BLaER1 treated with 17β-estradiol and CSF1 and Interleukin-3, amounts not matched to agents 10 nM and 100 nM (cell line): ENCODE measurements around the gene OR10R2.

ENCODE experiments used
- H3K27ac ChIP-seq, 11 experiments: shearing (Covaris generic); formaldehyde crosslinking; 2 replicates each; pipeline ENCODE4 v1.8.1; 2022
- H3K27me3 ChIP-seq, 11 experiments: shearing (Covaris generic); formaldehyde crosslinking; 2 replicates each; pipeline ENCODE4 v1.8.1; 2022
- H3K36me3 ChIP-seq, 11 experiments: shearing (Covaris generic); formaldehyde crosslinking; 2 replicates each; pipeline ENCODE4 v1.8.1; 2022
- H3K4me1 ChIP-seq, 10 experiments: shearing (Covaris generic); formaldehyde crosslinking; 2 replicates each; pipeline ENCODE4 v1.8.1; 2022
- H3K4me2 ChIP-seq, 11 experiments: shearing (Covaris generic); formaldehyde crosslinking; 2 replicates each; pipeline ENCODE4 v1.8.1; 2022
- H3K4me3 ChIP-seq, 10 experiments: shearing (Covaris generic); formaldehyde crosslinking; 2 replicates each; pipeline ENCODE4 v1.8.1; 2022
- H3K9ac ChIP-seq, 11 experiments: shearing (Covaris generic); formaldehyde crosslinking; 2 replicates each; pipeline ENCODE4 v1.8.1; 2022
- H3K9me3 ChIP-seq, 11 experiments: shearing (Covaris generic); formaldehyde crosslinking; replicated peaks in 1 of 11; 2 replicates each; pipeline ENCODE4 v1.8.1; 2022
- H4K20me1 ChIP-seq, 11 experiments: shearing (Covaris generic); formaldehyde crosslinking; 2 replicates each; pipeline ENCODE4 v1.8.1; 2022
- Cebpa-rat ChIP-seq, 11 experiments: shearing (Covaris generic); IDR thresholded peaks; 2 replicates each; pipeline ENCODE4 v1.8.1; 2022

OR10R2 gene

DNA sequence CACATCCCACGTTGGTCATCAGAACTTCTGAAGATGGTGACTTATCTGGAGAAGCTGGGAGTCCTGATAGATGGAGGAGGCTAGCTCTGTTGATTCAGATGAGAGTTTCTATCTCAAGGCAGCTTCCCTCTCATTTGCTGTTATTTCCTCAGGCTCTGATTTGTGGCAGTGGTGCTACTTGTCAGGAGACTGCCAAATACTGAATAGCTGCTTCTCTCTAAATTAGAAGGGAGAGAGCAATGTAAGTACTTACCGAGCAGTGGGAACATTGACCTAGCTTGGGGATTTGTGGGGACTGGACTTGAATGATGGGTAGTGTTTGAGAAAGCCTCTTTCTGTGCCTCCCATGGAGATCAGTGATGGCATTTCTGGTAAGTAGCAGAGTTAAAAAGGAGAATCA lies 10.5 kb upstream of the OR10R2 start, which contains the start of gene OR10K1:
TSS of gene OR10K1 (plus strand) at position 301 of the 400 bp plus-strand sequence. CDS start 3,728 bp downstream, outside the sequence.
- Histone ChIP-seq H3K4me2 (no peak within 1 kb of the TSS), H3K36me3 (no peaks in the 10 kb centered on the region), H4K20me1 (no peaks in the 10 kb centered on the region), H3K4me3 (no peak within 1 kb of the TSS), H3K4me1 (no peaks in the 10 kb centered on the region), H3K9ac (no peak within 1 kb of the TSS), H3K27ac (no peak within 1 kb of the TSS), H3K9me3 (no peaks in the 10 kb centered on the region), H3K27me3 (no peaks in the 10 kb centered on the region)
- TF ChIP-seq Cebpa-rat (IDR thresholded peaks at IDR 0.05) = no peak

DNA sequence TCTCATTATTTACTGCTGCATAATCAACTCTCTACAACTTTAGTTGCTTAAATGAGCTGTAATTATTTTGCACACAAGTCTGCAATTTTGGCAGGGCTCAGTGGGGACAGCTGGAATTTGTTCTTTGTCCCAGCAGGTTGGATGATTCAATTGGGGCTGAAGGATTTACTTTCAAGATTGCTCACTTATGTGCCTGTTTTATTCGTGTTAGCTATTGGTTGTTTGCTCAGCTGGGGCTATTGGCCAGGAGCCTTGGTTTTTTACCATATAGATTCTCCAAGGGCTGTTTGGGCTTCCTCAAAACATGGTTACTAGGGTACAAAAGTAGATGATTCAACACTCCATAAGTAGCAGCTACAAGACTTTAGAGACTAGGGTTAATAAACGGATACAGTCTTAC lies 13.4 kb downstream of the OR10R2 start:
- peaks cover 0 to under 1% (median 0%) of the 10 kb centered on the region in 11 experiments; a peak in 1 of 22 replicates for H3K9me3 ChIP-seq
- H3K27me3 ChIP-seq = no peaks in the 10 kb centered on the region
- no peaks in the 10 kb centered on the region for H4K20me1 ChIP-seq

DNA sequence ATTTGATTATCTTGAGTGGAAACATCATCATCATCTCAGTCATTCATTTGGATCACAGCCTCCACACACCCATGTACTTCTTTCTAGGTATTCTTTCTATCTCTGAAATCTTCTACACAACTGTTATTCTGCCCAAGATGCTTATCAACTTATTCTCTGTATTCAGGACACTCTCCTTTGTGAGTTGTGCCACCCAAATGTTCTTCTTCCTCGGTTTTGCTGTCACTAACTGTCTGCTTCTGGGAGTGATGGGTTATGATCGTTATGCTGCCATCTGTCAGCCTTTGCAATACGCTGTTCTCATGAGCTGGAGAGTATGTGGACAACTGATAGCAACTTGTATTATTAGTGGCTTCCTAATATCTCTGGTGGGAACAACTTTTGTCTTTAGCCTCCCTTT lies 19.3 kb downstream of the OR10R2 start:
- no peak overlapping the region for H3K4me3 ChIP-seq
- H3K27ac ChIP-seq = no peak overlapping the region
- no peak overlapping the region for H3K4me2 ChIP-seq
- H4K20me1 ChIP-seq = no peaks in the 10 kb centered on the region
- no peaks in the 10 kb centered on the region for H3K27me3 ChIP-seq
- H3K9ac ChIP-seq = no peak overlapping the region
- H3K9me3 ChIP-seq = no peaks in the 10 kb centered on the region
- no peak for TF ChIP-seq Cebpa-rat (IDR thresholded peaks at IDR 0.05)
- no peaks in the 10 kb centered on the region for H3K36me3 ChIP-seq
- H3K4me1 ChIP-seq = no peaks in the 10 kb centered on the region

More for the DNA sequence above, 13.4 kb downstream of the OR10R2 start:
- H3K4me2 ChIP-seq = no peak overlapping the region
- H3K36me3 ChIP-seq = no peaks in the 10 kb centered on the region
- no peak overlapping the region for H3K4me3 ChIP-seq
- H3K4me1 ChIP-seq = no peaks in the 10 kb centered on the region
- H3K27ac ChIP-seq = no peak overlapping the region
- H3K9ac ChIP-seq = no peak overlapping the region
- TF ChIP-seq Cebpa-rat (IDR thresholded peaks at IDR 0.05) = no peak

DNA sequence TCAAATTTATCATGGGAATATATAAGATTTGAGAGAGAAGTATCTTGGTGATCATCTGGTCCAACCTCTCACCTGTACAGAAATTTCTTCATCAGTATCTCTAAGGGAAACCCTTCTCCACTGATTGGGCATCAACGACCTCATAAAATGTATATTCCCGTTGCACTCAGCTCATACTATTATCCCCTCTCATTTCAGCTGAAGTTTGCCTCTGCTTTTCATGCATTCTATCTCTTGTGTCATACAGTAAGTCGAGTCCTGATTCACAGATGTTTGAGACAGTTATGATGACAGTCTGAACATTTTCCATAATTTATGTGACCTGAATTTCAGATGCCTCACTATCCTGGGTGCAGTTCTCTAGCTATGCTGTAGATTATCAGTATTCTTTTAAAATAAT lies 21.0 kb downstream of the OR10R2 start:
- Histone ChIP-seq H3K27ac (no peak overlapping the region), H3K4me1 (no peaks in the 10 kb centered on the region), H3K4me3 (no peak overlapping the region), H3K36me3 (no peaks in the 10 kb centered on the region), H3K9me3 (no peaks in the 10 kb centered on the region), H3K27me3 (no peaks in the 10 kb centered on the region), H3K9ac (no peak overlapping the region), H4K20me1 (no peaks in the 10 kb centered on the region), H3K4me2 (no peak overlapping the region)
- TF ChIP-seq Cebpa-rat (IDR thresholded peaks at IDR 0.05) = no peak

DNA sequence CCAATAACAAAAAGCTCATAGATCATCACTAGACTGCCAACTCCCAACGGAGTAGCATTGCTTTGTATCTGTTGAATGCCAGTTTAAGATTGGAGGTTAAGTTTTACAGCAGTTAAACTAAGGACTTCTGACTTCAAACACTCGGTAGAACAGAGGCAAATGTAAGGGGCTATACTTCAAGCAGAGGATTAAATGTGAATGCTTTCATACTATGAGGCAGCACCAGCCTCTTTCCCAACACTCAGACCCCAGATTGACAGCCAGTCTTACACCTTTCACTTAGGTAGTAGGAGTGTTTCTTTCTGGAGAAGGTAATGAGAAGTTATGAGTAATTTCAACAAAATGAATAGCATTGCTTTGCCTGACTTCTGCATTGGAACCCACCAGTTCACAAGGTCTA lies 22.8 kb downstream of the OR10R2 start:
- H4K20me1 ChIP-seq = no peaks in the 10 kb centered on the region
- H3K4me2 ChIP-seq = no peak overlapping the region
- H3K36me3 ChIP-seq = no peaks in the 10 kb centered on the region
- no peaks in the 10 kb centered on the region for H3K27me3 ChIP-seq
- no peaks in the 10 kb centered on the region for H3K4me1 ChIP-seq
- H3K9me3 ChIP-seq = no peaks in the 10 kb centered on the region
- H3K27ac ChIP-seq = no peak overlapping the region
- no peak for TF ChIP-seq Cebpa-rat (IDR thresholded peaks at IDR 0.05)
- no peak overlapping the region for H3K9ac ChIP-seq
- H3K4me3 ChIP-seq = no peak overlapping the region

DNA sequence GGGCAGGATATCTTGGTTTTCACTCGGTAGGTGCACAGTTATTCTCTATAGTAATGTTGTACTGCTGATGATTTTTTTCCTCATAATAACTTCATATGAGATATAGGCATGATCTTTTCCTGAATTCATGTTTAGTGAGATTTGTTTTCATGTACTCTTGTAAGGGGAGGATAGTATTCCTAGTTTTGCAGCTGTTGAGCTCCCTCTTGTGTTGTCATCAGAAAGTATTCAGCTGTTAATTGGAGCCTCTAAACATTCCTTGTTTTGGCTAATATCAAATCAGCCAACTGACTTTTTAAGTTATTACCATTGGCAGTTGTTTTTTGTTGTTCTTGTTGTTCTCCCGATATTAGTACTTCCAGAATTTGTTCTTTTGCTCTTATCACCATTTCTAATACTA lies 24.4 kb downstream of the OR10R2 start:
- Histone ChIP-seq H3K9me3 (no peaks in the 10 kb centered on the region), H3K27ac (no peak overlapping the region), H3K4me2 (no peak overlapping the region), H3K36me3 (no peaks in the 10 kb centered on the region), H3K27me3 (no peaks in the 10 kb centered on the region), H3K9ac (no peak overlapping the region), H4K20me1 (no peaks in the 10 kb centered on the region), H3K4me3 (no peak overlapping the region), H3K4me1 (no peaks in the 10 kb centered on the region)
- no peak for TF ChIP-seq Cebpa-rat (IDR thresholded peaks at IDR 0.05)

DNA sequence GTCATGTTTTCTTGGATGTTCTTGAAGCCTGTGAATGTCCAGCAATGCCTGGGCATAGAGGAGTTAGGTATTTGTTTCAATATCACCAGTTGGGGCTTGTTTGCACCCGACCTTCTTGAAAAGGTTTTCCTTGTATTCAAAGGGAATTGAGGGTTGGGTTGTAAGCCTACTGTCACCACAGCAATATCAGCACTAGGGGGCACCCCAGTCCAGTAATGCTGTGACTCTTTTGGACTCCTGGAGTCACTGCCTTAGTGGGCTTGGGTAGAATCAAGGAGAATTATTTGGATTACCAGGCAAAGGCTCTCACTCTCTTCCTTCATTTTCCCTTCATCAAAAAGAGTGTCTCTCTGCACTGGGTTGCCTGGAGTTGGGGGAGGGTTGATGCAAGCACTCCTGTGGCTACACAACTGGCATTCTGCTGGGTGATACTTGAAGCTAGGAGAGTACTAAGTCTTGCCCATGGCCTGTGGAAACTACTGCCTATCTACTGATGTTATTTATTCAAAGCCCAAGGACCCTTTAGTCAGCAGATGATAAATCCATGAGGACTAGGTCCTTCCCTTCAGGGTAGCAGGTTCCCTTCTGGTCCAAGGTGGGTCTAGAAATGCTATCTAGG lies 34.5 kb downstream of the OR10R2 start:
- no peak for TF ChIP-seq Cebpa-rat (IDR thresholded peaks at IDR 0.05)
- Histone ChIP-seq H3K27me3 (no peaks in the 10 kb centered on the region), H3K4me3 (no peak overlapping the region), H3K4me2 (no peak overlapping the region), H3K36me3 (no peaks in the 10 kb centered on the region), H4K20me1 (no peaks in the 10 kb centered on the region), H3K9ac (no peak overlapping the region), H3K4me1 (no peaks in the 10 kb centered on the region), H3K9me3 (peaks cover 0 to 9% (median 0%) of the 10 kb centered on the region in 11 experiments; a peak in 3 of 22 replicates), H3K27ac (no peak overlapping the region)

DNA sequence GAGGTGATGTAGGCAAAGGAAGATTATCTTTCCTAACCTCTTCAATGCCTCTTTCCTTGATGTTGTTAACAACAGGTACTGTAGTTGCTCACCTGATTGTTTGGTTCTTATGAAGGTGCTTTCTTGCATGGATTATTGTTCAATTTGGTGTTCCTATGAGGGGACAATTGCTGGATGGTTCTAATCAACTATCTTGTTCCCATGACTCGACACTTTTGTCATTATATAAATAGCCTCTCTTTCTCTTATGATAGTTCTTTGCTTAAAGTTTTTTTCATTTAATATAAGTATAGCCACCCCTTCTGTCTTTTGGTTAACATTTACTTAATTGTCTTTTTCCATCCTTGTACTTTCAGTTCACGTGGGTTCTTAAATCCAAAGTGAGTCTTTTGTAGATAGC lies 35.5 kb downstream of the OR10R2 start:
- Histone ChIP-seq H3K4me1 (no peaks in the 10 kb centered on the region), H3K27ac (no peak overlapping the region), H3K4me3 (no peak overlapping the region), H3K36me3 (no peaks in the 10 kb centered on the region), H3K4me2 (no peak overlapping the region), H3K9ac (no peak overlapping the region), H3K27me3 (no peaks in the 10 kb centered on the region), H4K20me1 (no peaks in the 10 kb centered on the region), H3K9me3 (peaks cover 0 to 9% (median 0%) of the 10 kb centered on the region in 11 experiments; a peak in 3 of 22 replicates)
- TF ChIP-seq Cebpa-rat (IDR thresholded peaks at IDR 0.05) = no peak

DNA sequence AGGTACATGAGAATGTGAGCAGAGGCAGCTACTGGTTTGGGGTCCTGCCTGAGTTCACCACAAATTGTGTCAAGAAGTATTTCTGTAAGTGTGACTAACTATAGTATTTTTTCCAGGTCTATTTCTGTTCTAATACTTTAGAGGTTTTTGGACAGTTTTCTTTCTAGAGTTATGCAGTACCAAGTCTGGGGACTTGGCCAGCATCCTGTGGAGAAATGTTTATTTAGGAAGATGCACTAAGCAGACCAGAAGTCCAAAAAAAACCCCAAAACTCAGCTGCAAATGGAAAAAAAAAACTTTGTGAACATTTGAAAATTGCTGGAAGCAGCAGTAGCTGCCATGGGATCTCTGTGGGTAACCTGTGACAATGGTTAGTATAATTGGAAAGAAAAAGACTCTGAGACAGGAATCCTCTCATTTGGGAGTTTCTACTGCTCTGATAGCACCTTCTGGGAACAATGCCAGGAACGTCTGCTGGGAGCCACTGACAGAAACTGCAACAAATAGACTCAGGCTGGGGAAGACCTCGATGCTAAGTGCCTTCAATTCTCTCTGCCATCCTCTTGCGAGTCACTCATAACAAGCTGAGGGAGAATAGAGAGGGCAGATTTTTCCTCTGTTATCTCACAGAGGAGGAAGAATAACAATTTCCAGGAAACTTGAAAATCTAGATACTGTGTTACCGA lies 37.6 kb downstream of the OR10R2 start:
- H3K36me3 ChIP-seq = no peaks in the 10 kb centered on the region
- no peaks in the 10 kb centered on the region for H3K27me3 ChIP-seq
- no peak overlapping the region for H3K27ac ChIP-seq
- H3K4me3 ChIP-seq = no peak overlapping the region
- H3K4me1 ChIP-seq = no peaks in the 10 kb centered on the region
- no peak overlapping the region for H3K9ac ChIP-seq
- no peak overlapping the region for H3K4me2 ChIP-seq
- no peaks in the 10 kb centered on the region for H4K20me1 ChIP-seq
- no peak for TF ChIP-seq Cebpa-rat (IDR thresholded peaks at IDR 0.05)
- peaks cover 0 to 9% (median 0%) of the 10 kb centered on the region in 11 experiments; a peak in 3 of 22 replicates for H3K9me3 ChIP-seq

DNA sequence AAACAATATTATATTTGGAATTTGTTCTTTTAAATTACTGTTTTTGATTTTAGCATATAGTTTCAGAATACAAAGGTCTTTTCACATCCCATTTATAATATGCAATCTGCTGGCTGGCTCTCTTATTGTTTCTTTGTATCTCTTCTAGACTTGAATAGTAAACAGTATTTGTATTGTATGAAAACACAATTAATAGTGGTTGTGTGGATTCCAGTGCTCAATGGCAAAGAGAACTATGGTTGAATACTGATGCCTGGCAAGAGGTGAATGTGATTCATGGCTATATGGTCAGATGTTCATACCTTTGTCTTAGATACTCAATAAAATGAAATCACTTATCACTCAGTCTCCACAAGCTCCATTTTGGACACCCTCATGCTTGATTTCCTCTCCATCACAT lies 44.9 kb downstream of the OR10R2 start:
- no peak for TF ChIP-seq Cebpa-rat (IDR thresholded peaks at IDR 0.05)
- Histone ChIP-seq H4K20me1 (no peaks in the 10 kb centered on the region), H3K4me3 (no peak overlapping the region), H3K9ac (no peak overlapping the region), H3K4me1 (no peaks in the 10 kb centered on the region), H3K36me3 (no peaks in the 10 kb centered on the region), H3K27me3 (no peaks in the 10 kb centered on the region), H3K4me2 (no peak overlapping the region), H3K9me3 (no peaks in the 10 kb centered on the region), H3K27ac (no peak overlapping the region)
